Hematopoietic multipotent progenitor cell treated with erythropoietin and hydrocortisone succinate and interleukin-3 and kit ligand, for 17 days (in vitro differentiated cells): ENCODE data around the gene TMEM86B.

Experiments used
- DNase-seq: peaks from one replicate; pipeline ENCODE4 v3.0.0-alpha.2; 2015; ENCODE audit warnings: low spot score

The TMEM86B gene

DNA sequence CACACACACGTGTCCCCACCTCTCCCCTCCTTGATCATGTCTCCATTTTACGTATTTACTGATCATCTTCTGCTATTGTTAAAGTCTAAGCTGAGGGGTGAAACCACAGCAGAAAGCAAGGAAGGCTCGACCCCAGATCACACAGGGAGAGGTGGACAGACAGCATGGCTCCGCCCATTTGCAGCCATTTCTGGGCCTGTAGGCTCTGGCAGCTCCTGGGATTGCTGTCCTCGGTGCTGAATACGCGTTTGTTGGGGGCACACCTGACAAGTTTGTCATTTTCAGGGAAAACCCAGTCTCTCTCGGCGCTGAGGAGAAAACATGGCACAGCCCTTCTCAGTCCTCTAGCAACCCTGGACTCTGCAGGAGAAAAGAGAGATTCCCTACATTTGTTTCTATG lies 8.0 kb downstream of the TMEM86B start:
- DNase-seq: no peak

GRCh38 chr19:55216461-55217198 lies 11.9 kb downstream of the TMEM86B start:
- peak; percentile 50 for DNase-seq

DNA sequence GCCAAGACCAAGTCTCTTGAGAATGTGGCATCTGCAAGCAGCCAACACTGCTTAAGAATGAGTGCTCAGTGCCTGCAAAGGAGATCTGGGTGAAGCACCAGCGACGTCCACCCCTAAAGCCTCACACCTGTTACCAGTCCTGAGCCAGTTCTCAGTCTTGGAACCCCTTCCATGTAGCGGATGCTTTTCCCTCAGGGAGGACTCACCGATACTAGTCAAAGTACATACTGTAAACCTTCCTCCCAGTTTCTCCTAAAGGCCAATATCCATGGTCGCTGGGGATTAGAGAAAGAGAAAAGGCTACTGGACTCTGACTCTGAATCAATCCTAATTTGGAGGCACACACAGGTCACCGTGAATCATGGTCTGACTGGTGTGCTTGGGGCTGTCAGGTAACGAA lies 15.0 kb downstream of the TMEM86B start:
- no peak for DNase-seq

DNA sequence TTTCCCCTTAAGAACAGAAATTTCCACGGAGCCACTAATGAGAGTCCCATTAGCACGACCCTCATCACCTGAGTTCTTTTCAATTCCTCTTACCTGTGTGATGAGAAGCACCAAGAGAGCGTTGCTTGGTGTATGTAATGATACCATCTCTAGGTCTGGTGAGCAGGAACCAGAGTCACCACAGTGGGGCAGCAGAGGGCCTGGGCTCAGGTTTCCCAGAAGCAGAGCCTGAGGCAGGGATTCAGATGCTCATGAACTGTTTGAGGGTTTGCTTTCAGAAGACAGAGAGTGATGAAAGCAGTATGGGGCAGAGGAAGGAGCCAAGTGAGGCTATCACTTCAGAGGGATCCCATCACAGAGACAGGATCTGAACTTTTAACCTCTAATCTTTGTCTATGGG lies 16.1 kb downstream of the TMEM86B start:
- DNase-seq: peak; percentile 71

DNA sequence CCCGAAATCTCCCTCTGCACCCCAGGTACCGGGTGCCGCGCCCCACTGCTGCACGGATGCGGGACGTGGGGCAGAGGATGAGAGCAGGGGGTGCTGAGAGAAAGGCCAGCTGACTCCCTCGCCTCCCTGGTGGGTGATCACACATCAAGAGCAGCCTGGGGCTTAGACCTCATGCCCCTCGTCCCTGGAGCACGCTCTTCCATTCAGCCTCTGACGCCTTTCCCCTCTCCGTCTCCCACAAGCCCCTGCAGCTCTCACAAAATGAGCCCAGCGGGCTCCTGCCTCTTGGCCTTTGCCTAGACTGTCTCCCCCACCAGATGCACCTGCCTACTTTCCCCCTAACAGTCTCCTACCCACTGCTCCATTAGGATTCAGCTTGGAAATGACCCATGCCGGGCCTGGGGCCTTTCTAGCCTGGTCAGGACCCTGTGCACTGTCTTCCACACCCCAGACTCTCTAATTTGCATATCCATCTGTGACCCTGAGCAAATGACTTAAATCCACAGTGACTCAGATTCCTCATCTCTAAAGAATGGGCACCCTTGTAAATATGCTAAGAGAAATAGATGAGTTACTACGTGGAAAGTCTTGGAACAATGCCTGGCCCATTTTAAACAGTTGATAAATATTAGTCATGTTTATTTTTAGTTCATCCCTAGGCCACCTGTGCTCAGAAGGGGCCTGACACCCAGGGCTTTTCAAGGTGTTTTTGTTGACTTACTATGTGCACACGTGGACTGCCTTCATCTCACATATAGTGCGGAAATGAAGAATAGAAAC lies 18.7 kb downstream of the TMEM86B start:
- no peak for DNase-seq

GRCh38 chr19:55208880-55209692 lies 19.5 kb downstream of the TMEM86B start, which contains the start of gene PTPRH:
TSS of gene PTPRH (minus strand) at chr19:55209501. CDS start at chr19:55209433, 68 bp downstream.
- no peak for DNase-seq

DNA sequence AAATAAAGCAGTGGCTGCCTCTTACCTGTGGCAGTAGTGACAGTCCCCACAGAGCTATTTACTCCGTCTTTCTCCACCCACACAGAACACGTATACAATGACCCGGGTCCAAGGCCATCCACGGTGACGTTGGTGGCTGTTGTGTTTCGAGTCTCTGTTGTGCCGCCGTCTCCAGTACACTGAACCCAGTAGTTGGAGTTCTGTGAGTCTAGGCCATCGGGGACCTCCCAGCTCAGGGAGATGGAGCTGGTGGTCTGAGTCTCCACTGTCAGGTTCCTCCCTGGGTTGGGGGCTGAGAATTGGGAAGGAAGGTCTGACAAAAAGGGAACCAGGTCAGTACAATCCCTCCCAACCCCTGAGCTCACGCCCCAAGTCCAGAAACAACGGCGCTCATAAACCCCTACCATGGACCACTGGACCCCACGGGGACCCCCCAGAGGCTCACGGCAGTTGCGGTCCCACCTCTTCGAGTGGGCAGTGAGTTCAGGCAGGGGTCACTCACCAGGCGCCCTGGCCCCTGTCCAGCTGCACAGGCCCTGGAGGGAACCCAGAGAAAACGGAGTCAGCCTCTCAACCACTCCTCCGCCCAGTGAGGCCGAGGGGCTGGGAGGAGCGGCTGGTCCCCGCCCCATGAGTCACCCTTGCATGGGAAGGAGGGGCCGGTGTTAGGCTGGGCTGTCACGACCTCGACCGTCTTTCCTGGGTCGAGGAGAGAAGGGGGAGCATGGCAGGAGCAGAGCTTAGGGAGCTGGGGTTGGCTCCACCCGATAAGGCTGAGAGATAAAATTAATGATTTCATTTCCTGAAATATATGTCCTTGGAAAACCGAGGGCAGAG lies 21.7 kb downstream of the TMEM86B start:
- peak; percentile 84 for DNase-seq

- DNase-seq: peak; percentile 44
Measured at GRCh38 chr19:55202199-55202598, 26.4 kb downstream of the TMEM86B start.

GRCh38 chr19:55199620-55200204 lies 28.9 kb downstream of the TMEM86B start:
- DNase-seq: no peak

GRCh38 chr19:55198651-55199050 lies 29.9 kb downstream of the TMEM86B start:
- no peak for DNase-seq

GRCh38 chr19:55197528-55197927 lies 31.0 kb downstream of the TMEM86B start:
- peak; percentile 23 for DNase-seq

GRCh38 chr19:55196803-55197202 lies 31.8 kb downstream of the TMEM86B start:
- DNase-seq: no peak

GRCh38 chr19:55193481-55193880 lies 35.1 kb downstream of the TMEM86B start:
- DNase-seq: no peak

DNA sequence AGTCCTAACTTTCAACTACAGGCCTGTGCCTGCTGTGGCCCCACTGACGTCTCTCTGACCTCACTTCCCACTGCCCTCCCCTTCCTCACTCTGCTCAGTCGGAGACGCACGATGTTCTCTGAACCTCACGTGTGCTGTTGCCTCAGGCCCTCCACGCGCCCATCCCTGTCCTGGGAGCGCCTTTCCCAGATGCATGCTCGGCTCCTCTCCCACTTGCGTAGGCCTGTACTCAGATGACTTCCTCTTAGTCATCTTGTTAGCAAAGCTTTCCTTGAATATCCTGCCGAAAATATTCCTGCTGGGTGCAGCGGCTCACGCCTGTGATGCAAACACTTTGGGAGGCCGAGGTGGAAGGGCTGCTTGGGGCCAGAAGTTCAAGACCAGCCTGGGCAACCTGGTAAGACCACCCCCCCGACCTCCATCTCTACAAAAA lies 39.1 kb downstream of the TMEM86B start:
- DNase-seq: no peak

DNA sequence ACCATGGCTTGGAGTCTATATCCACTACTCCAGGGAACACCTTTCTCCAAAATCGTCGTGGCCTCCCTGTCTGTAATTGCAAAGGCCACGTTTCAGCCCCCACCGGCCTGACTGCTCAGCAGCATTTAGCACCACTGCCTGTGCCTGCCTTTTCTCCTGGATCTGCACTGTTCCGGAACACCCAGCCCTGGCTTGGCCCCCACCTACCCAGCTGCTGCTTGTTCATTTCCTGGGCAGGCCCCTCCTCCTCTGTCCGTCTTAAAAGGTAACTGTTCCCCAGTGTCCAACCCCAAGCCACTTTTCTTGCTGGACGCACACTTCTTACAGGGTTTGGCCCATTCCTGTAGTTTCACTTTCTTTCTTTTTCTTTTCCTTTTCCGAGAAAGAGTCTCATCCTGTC lies 39.9 kb downstream of the TMEM86B start:
- no peak for DNase-seq

- no peak for DNase-seq
Measured at GRCh38 chr19:55186080-55186479, 42.5 kb downstream of the TMEM86B start.

DNA sequence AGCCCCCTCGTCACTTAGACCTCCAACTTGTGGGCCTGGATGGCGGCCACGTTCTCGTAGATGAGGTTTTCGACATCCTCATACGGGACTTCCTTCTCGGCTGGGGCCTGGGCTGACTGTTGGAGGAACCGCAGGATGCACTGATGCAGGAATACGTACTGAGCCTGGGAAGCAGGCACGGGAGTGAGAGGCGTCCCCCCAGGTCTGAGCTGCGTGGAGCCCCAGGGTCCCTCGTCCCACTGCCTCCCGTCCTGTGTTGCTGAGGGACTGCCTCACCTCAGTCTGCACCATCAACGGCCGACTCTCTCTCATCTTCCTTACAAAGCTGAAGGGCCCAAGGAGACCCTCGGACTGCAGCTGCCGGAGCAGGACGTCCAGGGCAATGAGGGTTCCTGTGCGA lies 46.8 kb downstream of the TMEM86B start:
- DNase-seq: no peak

GRCh38 chr19:55179606-55180484 lies 48.7 kb downstream of the TMEM86B start, which contains the start of gene SYT5:
TSS of gene SYT5 (minus strand) at chr19:55180289. CDS start at chr19:55179041, 1,248 bp downstream.
- no peak for DNase-seq

DNA sequence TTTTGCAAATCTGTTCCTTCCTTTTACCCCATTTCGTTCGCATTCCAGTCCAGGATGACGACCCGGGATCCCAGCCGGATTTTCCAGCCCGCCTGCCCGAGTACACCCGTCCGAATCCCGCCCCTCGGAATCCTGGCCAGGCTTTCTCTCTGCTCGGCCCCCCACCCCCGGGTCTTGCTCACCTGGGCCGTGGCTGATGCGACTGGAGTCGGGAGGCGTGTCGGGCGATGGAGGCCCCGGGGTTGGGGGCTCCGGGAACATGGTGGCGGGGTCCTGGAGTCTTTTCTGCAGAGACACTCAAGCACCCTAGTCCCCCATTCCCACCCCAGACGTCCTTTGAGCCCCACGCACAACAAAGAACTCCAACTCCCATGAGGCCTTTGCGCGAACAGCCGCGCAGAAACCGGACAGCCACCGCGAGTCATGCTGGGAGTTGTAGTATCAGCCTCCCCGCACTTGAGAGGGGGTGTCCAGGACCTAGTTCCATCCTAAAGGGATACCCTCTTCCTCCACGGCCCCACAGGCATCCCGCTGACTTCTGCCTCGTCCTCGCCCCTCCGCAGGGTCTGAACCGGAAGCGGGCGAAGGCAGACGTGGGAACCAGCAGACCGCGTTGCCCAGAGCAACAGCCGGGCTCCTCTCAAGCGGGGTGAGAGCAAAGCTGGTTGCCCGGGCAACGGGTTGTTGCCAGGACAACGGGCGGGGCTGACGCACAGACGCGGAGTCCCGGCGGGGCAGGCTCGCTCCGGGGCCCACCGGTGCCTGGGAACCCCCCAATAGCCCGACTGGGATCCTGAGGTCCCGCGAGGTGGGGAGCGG lies 49.6 kb downstream of the TMEM86B start:
- DNase-seq: peak; percentile 42
